ENCODE results near the gene TCF12.
A peak's percentile ranks its signal among the peaks of the same experiment; 100 is the strongest.

The TCF12 gene

DNA sequence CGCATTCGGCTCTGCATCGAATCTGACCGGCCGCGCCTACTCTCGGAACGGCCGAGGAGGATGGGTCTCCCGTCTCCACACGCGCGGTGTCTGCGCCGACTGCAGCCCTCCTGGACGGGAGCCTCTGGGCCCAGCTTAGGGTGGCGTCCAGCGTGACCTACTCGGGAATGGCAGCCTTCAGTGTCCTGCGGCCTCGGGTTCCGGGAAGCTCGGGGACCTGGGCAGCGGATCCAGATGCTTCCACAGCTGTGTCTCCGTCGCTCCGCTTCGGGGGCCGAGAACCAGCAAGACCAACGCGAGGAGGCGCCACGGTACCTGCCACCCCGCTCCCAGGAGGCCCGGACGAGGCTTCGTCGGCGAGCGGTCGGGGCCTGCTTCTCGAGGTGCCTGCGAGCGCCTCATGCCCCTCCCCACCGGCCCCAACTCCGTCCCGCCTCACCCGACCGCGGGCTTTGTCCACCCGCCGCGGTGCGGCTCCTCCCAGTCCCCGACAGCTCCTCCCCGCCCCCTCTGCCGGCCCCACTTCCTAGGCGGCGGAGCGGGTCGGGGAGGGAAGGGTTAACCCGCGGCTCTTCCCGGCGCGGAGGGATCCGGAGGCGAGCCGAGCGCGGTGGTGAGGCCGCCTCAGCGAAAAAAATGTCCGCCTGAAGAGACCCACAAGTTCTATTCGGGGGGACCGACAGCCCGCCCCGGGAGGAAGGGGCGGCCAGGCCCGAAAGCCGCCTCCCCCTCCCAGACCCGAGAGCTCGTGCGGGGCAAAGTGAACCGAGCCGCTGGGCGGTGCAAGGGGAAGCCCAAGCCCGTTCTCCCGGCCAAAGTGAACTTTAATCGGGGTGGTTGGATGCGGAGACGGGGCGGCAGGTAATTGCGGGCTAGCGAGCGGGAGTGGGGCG, at the start of gene TCF12:
Gene TCF12, plus strand, starts transcription at position 599 of the 893 bp plus-strand sequence. CDS start 1,270 bp downstream, outside the sequence.
- DNase-seq = peak; percentile 85 to 95

DNA sequence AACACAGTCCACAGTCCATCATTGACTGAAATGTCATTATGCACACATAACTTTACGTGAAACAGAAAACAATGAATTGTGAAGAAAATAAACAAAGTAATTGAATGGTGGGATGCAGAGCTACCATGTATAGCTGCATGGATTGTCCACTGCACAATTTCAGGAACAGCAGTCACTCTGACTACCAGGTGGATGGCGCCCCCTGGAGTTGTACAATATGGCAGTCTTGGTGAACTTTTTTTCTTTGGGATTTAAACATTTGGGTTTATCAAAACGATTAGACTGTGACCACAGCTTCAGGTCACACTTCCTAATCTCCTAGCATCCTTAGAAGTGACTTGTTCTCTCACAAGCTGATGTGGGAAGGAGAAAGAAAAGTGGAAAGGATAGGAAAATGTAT, 48.9 kb upstream of the TCF12 start:
- DNase-seq = peak; percentile 31 to 71

DNA sequence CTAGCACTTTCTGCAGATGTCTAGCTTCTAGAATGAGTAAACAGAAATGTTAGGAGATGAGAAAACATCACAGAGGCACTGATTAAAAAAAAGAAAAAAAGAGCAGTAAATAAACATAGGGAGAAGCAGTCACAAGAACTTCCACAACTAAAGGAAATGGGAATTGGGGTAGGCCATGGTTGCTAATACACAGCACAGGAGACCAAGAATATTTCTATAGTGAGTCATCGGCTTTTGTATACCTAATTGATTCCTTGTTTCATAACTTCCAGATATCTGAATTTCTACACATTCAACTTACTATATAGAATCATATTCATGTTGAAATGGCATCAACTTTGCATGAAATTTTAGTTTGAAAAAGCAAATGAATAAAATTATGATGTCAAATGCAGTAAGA, 47.3 kb upstream of the TCF12 start:
- no peak for DNase-seq

DNA sequence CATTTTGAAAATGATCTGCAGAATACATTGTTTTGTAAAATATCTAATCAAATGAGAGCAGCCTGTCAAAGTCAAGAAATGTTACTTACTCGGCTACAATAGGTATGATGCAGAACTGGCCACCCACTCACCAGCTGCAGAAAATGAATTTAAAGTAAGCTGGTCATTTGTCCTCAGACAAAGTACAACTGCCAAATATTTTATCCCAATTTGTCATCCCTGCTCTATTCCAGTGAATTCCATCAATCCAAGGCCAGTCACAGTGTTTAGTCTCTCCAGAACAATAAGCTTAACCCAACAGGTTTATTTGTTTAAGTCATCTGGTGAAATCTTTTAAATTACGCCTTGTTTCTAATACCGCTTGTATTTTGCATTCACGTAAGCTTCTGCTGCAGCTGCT, 46.6 kb upstream of the TCF12 start:
- no peak for DNase-seq

DNA sequence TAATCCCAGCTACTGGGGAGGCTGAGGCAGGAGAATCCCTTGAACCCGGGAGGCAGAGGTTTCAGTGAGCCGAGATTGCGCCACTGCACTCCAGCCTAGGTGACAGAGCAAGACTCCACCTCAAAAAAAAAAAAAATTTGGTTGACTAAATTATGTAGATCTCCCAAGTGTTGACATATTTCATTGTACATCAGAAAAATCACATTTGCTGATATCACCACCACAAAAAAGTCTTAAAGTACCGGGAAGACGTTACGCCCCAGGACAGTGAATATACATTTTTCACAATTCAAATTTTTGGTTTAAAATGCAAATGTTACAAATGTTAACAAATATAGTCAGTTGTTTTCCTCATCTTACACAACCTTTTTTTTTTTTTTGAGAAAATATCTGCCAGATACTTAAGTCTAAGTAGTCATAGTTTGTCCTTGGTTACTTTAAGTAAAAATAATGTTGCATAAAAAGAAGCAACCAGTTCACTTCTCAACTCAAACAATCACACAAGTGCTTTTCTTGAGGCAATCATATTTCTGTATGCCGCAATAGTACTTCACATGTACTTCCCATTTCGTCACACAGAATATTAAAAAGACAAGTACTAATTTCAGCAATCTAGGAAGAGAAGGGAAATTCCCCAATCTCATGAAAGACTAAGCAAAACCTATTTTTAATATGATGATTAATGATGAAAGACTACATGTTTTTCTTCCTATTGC, 41.0 kb upstream of the TCF12 start:
- DNase-seq = peak; percentile 93 to 98

DNA sequence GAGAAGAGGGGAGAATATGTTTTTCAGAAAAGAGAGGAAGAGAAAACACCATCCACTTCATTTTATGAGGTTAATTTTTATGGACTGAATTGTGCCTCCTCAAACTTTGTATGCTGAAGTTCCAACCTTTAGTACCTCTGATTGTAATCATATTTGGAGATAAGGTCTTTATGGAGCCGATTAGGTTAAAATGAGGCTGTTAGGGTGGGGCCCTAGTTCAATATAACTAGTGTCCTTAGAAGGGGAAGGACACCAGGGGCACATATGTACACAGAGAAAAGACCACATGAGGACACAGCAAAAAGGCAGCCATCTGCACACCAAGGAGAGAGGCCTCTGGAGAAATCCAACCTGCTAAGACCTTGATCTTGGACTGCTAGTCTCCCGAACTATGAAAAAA, 38.9 kb upstream of the TCF12 start:
- no peak for DNase-seq

DNA sequence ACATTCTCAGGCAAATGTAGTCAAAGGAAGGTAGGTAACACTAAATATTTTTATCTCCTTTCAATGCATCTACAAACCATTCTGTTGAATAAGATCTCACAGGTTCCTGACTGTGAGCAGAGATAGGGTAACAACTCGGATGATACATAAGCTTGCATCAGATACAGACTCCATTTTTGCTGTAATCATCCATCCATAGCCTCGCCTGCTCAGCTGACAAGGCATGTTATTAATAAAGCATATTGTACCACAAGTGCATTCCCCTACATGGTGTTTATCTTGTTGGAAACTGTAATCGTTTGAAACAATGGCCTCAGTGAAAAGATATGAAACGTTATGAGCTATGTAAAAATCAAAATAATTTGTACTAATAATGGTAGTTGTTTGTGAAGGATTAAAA, 35.4 kb upstream of the TCF12 start:
- no peak for DNase-seq

DNA sequence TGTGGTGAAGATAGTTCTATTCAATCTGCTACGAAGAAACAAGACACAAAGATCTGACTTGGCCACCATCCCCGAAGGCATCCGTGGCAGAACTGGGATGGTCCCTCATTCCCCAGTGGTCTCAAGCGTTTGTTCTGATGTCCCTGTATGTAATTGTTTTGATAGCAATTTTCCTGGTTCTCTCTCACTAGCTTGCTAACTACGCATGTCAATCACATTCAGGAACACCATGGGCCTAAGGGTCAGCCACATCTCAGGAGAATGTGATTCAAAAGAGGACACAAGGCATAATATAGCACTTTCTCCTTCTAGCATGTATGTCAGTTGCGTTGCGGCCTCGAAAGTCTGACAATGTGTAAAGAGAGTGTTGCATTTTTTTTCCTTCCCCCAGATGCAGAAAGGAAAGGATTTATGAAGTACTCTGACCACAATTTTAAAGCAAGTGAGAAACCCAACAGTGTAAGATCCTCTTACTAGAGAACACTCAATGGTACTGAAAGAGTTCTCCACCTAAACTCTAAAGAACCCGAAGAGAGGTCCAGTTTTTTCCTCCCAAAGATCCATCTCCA, 32.0 kb upstream of the TCF12 start:
- peak in 1 of 2 donors; percentile 14 for DNase-seq

DNA sequence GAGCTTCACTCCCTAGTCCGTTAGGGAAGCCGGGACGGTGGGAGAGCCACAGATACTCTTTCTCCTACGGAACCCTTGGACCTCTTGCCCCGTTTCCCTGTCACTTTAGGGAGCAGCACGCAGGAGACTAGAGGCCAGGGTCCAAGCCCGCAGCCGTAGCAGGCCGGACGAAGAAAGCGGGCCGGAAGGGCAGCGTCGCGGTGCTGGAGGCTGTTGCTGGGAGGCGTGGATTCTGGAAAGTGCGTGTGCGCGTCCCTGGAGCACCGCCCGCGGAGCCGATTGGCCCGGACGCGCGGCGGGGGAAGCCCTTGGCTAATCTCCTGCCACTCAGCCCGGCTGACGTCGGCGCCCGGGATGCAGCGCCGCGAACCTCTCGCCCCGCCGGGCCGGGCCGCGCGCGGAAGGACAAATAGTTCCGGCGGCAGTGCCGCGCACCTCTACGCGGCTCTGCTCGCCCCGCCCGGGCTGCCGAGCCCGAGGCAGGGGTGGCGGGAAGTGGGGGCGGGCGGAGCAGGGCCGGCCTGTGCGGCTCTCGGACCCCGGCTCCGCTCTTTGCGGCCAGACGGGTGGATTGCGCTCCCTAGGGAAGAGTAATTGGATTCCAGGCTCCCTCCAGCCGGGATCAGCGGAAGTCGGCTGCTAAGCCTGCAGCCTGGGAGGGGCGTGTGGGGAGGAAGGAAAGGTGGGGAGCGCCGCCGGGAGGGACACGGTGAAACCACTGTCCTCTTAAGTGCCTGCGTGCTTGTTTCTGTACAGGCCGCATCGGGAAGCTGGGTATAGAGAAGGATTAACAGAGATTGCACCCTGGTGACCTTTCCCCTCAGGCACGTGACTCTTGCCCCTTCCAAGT, 31.3 kb upstream of the TCF12 start:
- DNase-seq = peak; percentile 92 to 93

DNA sequence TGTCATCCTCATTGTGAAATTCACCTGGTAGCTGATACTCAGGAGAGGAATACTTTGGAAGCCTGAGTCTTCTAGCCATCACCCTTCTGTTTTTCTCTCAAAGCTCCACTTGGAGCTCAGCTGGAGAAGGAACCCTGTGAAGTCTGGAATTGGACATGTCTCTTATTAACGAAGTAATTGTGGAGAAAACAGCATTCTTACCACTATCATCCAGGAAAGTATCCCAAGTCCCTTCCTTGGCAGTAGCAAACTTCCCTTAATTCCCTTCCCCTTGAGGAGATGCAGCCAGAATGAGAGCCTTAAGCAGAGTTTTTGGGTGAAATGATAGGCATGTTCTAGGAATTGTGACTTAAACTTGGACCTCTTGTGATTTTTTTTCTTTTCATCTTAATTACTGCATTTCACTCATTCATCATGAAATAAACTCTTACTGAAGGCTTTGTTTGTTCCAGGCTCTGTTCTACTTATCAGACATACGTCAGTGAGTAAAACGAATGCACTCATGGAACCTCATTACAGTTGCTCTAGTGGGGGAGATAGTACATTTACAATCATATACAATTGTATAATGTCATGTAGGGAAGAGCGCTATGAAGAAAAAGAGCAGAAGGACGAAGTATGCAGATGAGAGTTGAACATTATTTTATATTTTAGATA, 30.5 kb upstream of the TCF12 start:
- no peak for DNase-seq

DNA sequence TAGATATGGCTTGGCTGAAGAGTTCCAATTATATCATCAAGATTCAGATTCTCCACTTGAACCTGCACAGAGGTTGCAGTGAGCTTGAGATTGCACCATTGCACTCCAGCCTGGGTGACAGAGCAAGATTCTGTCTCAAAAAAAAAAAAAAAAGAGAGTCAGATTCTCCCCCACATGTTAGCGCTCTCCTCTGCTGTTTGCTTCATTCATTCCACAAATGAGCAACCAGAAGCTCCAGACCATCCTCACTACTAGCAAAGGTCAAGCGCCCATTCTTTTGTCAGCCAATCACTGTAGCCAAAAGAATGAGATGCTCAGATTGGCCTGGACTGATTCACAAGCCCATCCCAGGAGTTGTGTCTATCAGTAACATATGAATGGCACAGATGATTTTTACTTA, 28.4 kb upstream of the TCF12 start:
- DNase-seq = no peak

DNA sequence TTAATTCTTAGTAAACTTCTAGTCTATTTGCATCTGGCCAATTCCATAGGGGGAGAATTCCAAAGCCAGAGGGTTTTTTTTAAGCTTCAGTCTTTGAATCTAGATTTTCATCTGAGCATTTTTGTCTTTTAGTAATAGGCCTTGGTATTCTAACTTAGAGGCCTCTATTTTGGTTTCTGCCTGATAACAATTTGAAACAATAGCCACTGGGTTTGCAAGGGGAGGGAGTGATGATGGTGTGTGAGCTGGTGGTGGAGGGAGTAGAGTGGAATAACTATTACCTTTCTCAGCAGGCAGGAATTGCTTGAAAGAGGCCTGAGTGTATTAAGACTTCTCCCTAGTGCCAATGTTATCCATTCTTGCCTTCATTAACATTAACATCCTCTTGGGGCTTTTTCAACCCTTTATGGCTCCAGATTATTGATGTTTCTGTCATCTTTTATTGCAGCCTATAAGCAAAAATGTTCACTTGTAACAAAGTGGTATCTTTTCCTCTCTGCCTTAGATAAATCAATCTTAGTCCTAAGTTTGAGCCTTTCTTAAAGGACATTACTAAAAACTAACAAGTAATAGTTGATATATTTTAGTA, 26.5 kb upstream of the TCF12 start:
- DNase-seq = no peak

DNA sequence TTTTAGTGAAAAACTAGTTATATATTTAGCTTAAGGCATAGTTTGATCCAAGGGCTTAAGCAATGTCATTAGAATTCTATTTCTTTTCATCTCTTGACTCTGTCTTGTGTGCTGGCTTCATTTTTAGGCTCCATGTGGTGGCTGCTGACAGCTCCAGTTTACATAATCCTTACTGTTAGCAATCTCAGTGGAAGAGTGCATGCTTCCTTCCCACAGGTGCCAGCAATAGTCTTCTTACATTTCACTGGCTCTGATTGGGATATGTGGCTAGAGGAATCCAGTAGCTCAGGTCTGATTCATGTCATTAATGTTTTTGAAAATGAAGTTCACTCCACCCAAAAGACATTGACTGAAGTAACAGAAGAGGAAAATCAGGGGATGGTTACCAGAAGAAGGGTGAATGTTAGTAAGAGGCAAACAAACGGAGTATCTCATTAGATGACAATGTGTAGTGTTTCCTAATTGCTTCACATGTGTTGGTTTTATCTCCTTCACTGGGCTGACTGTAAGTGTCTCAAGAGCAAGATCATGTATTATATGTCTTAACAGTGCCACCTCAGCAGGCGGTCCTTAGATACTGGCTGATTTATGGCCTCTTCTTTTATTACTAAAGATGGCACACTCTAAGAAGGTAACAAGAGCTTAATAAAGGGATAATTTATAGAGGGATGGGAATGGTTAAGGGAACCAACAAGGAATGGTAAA, 25.6 kb upstream of the TCF12 start:
- DNase-seq = no peak

DNA sequence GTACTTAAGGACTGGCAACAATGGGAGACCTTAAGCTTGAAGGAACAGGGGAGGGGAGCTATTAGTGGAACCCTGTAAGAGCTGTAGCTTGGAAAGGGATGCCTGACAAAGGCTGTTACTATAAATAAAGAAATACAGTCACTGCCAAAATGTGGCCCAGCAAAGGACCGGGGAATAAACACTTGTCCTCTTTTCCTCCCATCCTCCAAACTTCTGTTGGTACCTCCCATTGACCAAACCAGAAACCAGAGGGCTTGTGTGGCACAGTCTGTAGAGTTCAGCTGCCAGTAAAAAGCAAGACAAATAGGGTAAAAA, 25.1 kb upstream of the TCF12 start:
- DNase-seq = no peak

DNA sequence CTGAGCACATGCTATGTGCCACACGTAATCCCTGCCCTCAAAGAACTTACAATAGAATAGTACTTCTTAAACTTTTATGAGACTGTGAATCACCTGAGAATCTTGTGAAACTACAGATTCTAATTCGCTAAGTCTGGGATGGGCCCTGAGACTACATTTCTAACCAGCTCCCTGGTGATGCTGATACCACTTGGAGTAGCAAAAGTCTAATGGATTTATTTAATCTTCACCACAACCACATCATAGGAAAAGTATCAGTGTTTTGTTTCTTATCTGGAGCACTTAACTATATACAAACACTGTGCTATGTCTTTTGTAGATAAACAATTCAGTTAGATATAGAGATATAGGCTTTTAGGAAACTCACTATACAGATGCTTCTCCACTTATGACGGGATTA, 23.8 kb upstream of the TCF12 start:
- DNase-seq = no peak

DNA sequence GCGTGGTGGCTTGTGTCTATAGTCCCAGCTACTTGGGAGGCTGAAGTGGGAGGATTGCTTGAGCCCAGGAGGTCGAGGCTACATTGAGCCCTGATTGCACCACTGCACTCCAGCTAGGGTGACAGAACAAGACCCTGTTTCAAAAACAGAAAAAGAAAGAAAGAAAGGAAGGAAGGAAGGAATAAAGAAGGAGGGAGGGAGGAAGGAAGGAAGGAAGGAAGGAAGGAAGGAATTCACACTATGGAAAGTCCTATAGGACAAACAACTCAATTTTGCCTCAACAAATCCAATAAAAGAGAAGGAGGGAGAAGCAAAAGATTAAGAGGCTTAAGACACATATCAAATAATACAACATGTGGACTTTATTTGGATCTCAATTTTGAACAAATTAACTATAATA, 16.5 kb upstream of the TCF12 start:
- DNase-seq = no peak

DNA sequence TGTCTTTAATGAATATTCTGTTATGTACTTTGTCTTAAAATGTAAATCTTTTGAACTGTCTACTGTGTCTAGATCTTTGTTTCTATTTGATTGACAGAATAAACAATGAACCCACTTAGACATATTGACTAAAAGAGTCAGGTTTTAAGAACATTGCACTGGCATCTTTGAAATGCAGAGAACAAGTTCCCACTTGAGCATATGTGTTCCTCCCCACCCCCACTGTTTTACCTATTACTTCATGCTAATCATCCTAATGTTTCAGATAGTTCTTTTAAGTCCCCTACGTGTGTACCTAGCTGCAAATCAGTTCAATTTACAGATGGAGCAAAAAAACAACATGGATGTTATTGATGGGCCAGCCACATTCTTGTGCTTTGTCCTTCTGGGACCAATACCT, 11.7 kb upstream of the TCF12 start:
- DNase-seq = no peak

DNA sequence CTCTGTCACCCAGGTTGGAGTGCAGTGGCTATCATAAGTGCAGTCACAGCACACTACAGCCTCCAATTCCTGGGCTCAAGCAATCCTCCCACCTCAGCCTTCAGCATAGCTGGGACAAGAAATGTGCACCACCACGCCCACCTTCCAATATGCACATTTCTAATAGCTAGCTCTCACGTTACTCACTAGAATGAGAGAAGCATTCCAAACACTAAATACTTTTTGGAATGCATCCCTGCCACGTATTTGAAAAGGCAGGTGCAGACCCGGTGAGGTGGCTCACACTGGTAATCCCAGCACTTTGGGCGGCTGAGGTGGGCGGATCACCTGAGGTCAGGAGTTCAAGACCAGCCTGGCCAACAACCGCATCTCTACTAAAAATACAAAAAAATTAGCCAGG, 7.6 kb upstream of the TCF12 start:
- no peak for DNase-seq

DNA sequence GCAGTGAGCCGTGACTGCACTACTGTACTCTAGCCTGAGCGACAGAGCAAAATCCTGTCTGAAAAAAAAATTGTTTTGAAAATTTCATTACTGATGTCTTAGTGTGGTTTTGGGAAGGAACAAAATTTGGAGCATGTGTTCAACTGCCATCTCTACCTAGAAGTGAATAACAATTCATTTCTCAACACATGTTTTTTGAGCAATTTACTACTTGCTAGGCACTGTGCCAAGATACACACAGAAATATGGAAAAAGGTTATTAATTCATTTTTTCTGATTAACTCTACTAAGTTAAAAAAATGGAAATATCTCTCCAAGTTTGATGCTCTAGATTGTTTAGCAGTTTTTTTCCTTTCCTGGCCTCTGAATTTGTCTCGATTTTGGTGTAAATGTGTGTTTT, 5.2 kb upstream of the TCF12 start:
- DNase-seq = no peak

DNA sequence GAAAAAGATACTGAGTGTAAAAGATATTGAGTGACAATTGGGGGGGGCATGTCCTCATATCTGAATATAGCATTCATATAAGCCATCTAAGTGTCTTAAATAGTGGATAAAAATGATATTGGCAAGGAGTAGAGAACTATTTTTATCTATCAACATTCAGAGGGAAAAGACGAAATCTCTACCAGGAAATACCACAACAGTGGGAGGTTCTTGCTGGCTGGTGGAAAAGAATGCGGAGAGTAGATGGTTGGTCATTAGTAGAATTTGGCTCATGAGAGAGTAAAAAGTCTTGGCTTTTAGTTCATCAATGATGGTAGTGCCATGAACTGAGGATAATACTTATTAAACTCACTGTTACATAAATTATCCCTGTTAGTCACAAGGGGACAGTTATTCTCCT, 4.8 kb upstream of the TCF12 start:
- DNase-seq = no peak

DNA sequence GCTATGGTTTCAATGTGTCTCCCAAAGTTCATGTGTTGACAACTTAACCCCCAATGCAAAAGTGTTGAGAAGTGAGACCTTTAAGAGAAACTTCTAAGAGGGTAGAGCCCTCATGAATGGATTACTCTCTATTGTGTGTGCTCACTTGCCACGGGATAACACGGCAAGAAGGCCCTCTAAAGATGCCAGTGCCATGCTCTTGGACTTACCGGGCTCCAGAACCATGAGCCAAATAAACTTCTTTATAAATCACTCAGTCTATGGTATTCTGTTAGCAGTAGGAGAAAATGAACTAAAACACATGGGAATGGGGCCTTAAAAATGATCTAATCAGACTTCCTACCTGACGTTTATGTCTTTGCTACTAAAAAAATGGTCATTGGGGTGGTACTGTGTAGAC, 2.6 kb upstream of the TCF12 start:
- DNase-seq = no peak
